ENCODE results near the gene A4GNT. TPM values are rescaled to one million over a fixed set of nuclear protein-coding genes. Genes with fewer than 3 reads are reported as not detected.
"Not testable (repeated sequence)": the region's sequence is repeated elsewhere in the genome, so short reads cannot be mapped to it uniquely, and the experiment has no call there.

A4GNT gene
- polyA plus RNA-seq, 4 donors = 0.12 to 3.5 (median 1.1) TPM

DNA sequence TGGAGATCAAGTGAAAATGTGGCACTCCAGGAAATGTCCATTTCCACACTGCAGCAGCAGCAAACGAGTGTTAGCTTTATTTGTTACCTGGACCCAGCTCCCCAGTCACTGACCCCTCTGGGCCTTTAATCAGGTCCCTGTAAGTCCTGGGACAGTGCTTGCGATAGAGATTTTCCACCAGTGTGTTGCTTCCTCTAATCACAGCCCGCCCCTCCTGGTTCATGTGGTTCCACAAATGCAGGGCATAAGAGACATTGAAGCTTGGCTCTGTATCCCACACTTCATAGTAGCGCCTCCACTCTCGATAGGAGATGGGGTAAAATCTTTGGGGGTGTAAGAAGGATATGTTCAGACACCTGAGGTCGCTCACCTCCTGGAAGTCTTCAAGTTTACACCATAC lies 8.0 kb downstream of the A4GNT start:
- no peak for DNase-seq (ENCODE audit: low read depth in 4 of 4, low spot score in 3 of 4)

DNA sequence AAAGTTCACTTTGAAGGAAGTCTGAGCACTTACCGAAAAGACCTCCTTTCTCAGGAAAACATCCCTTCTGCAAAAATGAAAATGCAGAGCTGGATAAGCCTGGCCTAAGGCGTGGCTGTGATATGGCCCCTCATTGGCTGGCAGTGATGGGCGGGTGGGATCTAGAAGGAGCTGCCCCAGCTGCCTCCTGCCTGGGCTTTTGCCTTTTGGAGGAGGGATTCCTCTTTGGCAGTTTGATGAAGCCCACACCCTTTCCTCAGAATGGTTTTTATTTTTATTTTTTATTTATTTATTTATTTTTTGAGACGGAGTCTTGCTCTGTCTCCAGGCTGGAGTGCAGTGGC lies 12.8 kb downstream of the A4GNT start:
- no peak for DNase-seq (ENCODE audit: low read depth in 4 of 4, low spot score in 3 of 4)

DNA sequence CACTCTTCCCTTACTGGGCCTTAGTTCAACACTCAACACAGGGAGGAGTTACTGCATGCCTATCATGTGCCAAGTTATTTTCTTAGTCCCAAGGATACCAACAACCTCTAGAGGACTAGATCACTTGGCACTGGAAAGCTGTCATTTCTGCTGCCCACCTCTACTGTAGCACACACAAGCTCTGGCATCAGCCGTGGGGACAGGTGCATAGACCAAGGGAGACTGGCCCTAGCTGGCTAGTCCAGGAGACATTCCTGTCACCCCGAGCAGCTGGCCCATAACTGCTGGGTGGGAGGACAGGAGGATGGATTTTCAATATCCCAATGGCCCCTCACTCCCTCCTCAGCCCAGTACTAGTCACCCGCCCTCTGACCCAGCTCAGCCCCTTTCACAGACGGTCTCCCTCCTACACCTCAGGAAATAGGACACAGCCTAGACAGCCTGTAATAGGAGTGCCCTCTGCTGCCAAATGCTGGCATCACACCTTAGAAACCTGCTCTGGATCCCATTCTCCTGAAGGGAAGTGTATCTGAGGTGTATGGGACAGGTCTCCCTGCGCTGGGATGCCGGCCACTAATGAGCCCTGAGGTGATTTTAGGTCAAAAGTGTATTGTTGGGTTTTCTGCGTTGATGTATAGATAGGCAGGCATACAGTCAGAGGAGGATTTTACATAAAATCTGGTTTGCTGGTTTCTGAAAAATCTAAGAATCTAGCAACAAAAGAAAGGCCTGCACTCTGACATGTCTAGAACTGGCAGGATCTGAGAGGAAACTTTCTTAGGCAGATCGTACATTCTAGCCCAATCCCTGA lies 13.4 kb downstream of the A4GNT start:
- peak in 3 of 4 donors; percentile 33 to 59 (median 48) for DNase-seq (ENCODE audit: low read depth in 4 of 4, low spot score in 3 of 4)

DNA sequence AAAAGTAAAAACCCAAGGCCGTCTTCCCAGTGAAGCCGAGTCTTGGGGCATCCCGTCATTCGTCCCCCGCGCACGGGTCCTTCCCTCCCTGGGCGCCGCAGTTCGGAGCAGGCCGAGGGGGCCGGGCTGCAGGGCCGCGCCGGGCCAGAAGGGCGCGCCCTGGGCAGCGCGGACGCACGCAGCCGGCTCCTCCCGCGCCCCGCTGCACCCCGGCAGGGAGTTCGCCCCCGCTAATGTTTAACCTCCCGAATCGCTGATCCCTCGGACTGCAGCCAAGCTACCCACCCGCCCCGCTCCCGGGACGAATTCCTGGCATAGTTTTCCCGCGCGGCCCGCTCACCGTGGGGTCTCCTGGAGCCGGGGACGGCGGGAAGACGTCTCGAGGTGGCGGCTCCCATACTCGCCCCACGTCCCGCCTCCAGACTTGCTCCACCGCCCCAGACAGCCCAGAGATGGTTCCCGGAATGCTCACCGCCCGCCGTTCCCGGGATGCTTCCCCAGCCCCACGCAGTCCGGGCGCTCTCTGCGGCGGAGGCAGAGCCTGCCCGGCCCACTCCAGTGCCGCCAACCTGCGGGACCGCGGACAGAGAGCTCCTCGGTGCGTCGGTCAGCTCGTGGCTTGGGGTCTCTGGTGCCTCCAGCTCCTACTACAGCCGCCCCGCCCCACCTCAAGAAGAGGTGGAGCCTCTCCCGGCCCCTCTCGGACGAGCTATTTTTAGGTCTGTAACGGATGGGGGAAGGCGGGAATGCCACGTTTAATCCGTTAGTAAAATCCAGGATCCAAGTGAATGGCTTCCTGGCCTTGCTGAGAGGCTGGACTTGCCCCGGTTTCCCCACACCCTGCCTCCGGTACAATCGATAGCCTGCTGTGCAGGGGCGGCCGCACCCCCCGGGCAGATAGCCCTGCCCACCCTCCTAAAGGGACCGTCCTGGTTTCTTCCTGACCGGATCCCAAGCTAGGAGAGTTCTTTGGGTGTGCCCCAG lies 16.9 kb downstream of the A4GNT start, which contains the start of gene DZIP1L:
Gene DZIP1L, minus strand, starts transcription at position 621 of the 984 bp plus-strand sequence. CDS start 11,637 bp downstream, outside the sequence.
- DNase-seq (ENCODE audit: low read depth in 4 of 4, low spot score in 3 of 4) = peak in 3 of 4 donors; percentile 43 to 63 (median 61)

DNA sequence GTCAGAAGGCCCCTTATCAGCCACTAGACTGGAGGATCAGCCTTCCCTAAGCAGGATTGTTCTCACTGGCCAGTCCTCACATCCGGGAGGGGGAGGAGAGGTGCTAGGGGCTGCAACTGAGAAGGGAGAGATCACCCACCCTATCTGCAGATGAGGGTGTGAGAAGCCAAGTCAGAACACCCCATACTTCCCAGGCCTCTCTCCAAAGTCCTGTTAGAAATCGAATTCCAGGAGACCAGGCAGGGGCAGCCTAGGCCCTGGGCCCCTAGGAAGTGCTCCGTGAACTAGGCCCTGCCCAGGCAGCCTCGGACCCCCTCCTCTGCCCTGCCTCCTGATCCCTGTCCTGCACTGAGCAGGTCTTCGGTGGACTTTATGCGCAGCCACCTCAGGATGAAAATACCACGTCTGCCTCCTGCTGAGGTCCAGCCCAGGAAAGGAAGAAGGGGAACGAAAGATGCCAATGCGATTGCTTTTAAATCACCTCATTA lies 17.7 kb downstream of the A4GNT start:
- DNase-seq (ENCODE audit: low read depth in 4 of 4, low spot score in 3 of 4) = no peak

DNA sequence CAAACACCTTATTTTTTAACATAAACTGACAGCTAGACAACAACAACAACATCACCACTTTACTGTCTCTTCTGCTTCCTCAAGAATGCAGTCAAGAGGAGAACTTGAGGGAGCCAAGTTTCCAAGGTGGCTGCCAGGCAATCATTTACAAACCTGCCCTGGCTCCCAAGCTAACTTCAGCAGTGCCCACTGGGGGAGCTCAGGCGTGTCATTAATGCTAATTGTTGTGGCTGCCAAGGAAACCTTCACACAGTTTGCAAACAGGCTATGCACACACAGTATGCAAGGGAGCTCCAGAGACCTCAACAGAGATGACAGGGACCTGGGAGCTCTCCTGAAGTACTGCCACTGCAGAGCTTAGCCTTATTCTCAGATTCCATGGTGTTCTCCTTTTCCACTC lies 18.9 kb downstream of the A4GNT start:
- DNase-seq (ENCODE audit: low read depth in 4 of 4, low spot score in 3 of 4) = peak in 3 of 4 donors; percentile 38 to 74 (median 71)

DNA sequence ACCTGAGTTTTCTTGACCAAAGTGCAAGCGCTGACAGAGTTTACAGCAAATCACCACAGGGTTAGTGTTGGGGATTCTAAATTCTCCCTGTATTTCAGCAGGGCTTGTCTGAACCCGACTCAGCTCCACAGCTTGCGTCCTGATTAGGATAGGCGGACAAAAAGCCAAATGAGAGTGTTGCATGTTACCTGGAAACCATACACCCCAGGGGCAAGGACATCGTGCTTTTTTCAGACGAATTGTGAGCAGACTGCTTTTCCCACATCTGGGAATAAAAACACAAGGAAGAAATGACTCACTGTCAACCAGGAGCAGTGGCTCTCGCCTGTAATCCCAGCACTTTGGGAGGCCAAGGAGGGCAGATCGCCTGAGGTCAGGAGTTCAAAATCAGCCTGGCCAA lies 19.8 kb downstream of the A4GNT start:
- DNase-seq (ENCODE audit: low read depth in 4 of 4, low spot score in 3 of 4) = no peak

DNA sequence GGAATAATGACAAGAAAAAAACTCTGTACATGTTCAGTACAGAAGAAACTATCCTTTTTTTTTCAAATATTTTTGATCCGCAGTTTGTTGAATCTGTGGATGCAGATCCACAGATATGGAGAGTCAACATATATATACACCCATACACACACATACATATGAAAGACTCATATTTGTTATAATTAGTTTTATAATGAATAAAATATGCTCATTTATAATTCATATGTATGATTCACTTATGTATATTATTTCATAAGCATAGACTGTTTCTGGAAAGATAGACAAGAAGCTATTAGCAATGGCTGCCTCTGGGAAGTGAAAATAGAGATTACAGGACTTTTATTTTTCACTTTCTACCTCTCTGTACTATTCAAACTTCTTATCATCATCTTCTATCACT lies 26.6 kb downstream of the A4GNT start:
- no peak for DNase-seq (ENCODE audit: low read depth in 4 of 4, low spot score in 3 of 4)

DNA sequence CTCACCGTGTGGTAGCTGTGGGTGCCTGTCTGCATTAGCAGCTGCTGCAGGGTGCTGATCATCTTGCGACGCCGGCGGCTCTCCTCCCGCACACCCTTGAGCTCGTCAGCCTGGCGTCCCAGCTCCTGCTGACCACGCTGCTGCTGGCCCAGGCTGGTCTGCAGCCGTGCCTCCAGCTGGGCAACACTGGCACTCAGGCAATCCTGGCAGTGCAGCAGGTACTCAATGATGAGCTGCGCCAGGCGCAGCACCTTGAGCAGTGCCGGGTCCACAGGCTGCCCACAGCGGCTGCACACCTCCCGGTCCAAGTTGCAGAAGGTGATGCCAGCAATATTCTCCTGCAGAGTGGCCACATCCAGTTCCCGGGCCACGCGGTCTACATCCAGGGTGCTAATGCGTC lies 28.7 kb downstream of the A4GNT start:
- DNase-seq (ENCODE audit: low read depth in 4 of 4, low spot score in 3 of 4) = no peak

DNA sequence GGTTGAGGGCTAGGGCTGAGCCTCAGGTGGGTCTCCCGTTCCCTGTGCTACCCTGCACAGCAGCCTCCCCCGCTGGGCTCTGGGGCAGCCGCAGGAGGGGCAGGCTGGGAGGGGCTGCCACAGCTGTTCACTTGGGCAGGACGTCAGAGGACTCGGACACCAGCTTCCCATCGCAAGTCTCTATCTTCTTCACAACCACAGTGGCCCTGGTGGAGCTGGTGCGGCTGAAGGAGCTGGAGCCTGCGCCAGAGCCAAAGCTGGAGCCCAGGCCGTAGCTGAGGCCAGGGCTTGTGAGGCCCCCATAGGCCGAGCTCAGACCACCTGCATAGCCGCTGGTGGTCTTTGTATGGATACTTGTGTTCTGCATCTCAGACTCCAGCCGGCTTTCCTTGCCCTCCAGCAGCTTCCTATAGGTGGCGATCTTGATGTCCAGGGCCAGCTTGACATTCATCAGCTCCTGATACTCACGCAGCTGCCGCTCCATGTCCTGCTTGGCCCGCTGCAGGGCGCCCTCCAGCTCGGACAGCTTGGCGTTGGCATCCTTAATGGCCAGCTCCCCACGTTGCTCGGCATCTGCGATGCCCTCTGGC lies 30.7 kb downstream of the A4GNT start:
- DNase-seq (ENCODE audit: low read depth in 4 of 4, low spot score in 3 of 4) = not testable (repeated sequence)

DNA sequence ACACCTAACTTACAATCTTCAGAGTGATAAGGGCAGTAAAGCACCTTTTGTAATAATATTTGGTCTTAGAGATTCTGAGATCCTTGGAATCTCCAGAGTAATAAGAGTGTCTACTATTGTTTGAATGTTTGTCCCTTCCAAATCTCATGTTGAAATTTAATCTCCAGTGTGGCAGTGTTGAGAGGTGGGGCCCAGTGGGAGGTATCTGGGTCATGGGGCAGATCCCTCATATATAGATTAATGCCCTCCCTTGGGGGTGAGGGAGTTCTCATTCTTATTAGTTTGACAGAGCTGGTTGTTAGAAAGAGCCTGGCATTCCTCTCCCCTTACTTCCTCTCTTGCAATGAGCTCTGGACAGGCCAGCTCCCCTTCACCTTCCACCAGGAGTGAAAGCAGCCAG lies 32.8 kb downstream of the A4GNT start:
- DNase-seq (ENCODE audit: low read depth in 4 of 4, low spot score in 3 of 4) = no peak

DNA sequence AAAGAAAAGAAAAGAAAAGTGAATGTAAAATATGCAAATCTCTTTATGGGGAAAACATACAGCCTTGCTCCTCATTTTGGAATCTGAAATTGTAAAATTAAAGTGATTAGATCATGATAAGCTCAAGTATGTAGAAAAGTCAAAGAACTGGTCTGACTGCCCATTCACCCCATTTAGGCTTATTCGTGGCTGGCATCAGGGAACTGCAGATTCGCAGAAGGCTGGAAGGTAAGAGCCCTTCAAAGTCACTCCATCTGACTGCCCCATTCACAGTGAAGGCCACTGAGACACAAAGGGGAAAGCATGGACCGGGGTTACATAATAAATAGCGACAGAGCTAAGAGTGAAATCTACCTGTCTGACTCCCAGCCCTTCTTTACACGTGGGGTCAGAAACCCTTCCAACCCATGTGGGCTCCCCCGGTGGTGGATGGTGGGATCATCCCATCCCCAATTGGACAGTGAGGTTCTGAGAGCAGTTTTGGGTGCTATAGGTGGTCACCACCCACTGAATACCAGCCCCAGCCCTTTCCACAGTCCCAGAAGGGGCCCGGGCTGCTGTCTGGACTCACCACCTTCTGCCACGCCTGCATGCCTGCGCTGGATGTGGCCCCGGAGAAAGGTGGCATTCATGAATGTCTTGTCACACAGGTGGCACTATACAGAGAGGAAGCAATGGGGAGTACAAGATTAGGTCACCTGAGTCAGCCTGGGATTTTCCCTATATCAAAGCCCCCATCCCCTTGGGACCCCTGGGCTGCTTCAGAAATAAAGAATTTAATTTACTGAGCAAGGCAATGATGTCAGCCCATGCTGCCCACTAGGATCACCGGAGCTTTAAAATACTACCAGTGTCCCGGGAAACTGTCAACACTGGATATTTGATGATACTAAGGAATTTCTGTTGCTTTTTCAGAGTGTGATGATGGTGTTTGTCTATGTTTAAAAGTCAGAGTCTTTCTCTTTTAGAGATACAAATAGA lies 34.7 kb downstream of the A4GNT start:
- DNase-seq (ENCODE audit: low read depth in 4 of 4, low spot score in 3 of 4) = no peak

DNA sequence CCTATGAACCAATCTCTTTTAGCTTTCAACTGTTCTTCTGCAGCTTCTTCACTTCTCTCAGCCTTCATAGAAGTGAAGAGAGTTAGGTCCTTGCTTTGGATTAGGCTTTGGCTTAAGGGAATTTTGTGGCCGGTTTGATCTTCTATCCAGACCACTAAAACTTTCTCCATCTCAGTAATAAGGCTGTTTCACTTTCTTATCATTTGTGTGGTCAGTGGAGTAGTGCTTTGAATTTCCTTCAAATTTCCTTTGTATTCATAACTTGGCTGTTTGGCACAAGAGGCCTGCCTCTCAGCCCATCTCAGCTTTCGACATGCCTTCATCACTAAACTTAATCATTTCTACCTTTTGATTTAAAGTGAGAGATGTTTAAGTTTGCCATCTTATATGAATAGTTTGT lies 38.5 kb downstream of the A4GNT start:
- no peak for DNase-seq (ENCODE audit: low read depth in 4 of 4, low spot score in 3 of 4)

DNA sequence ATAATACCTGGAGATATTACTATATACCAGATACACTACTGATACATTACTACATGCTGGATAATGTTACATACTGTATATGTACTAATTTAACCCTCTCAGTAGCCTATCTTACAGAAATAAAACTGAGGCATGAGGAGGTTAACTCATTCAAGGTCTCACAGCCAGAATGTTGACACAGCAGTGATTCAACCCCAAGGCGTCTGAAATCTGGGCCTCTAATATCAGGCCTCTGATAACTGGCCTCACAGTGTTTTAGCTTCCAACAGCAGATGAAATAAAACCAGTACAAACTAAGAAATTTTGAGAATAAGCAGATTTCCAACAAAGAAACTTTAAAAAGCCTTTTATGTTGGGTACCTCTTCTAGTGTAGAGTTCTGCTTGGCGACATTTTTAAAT lies 40.2 kb downstream of the A4GNT start:
- no peak for DNase-seq (ENCODE audit: low read depth in 4 of 4, low spot score in 3 of 4)

DNA sequence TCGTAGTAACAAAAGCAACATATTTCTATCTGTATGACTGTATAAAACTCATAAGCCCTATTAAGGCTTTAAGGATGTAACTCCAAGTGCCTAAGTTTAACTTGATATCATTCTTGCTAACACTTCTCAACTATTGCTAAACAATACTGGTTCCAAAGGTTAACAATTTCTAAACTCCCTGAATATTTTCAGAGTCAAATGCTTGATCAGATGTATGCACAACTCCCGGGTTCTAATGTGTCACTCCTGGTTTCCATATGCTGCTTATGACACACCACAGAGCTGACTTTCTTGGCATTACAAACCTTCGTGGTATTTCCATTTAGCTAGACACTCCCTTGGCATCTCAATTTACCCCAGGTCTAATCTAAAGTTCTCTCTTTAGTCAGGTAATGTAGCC lies 43.1 kb downstream of the A4GNT start:
- DNase-seq (ENCODE audit: low read depth in 4 of 4, low spot score in 3 of 4) = no peak

DNA sequence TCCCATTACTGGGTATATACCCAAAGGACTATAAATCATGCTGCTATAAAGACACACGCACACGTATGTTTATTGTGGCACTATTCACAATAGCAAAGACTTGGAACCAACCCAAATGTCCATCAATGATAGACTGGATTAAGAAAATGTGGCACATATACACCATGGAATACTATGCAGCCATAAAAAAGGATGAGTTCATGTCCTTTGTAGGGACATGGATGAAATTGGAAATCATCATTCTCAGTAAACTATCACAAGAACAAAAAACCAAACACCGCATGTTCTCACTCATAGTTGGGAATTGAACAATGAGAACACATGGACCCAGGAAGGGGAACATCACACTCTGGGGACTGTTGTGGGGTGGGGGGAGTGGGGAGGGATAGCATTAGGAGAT lies 46.4 kb downstream of the A4GNT start:
- not testable (repeated sequence) for DNase-seq (ENCODE audit: low read depth in 4 of 4, low spot score in 3 of 4)

DNA sequence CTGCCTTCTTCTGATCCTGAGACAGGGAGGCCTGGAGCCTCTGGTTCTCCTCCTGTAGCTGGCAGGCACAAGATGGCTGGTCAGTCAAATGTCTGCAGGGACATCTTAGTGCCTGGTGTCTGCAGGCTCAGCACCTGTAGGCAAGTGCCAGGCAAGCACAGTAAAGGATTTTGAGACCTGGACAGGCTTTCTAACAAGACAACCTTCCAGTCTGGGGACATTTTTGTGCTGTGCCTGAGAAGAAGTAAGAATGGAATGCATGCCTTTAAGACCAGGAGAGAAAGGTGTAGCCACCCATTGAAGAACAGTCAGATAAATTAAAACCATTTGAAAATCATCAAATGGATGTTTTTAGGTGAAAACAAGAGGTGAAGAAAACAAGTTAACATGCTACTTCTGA lies 48.0 kb downstream of the A4GNT start:
- no peak for DNase-seq (ENCODE audit: low read depth in 4 of 4, low spot score in 3 of 4)

DNA sequence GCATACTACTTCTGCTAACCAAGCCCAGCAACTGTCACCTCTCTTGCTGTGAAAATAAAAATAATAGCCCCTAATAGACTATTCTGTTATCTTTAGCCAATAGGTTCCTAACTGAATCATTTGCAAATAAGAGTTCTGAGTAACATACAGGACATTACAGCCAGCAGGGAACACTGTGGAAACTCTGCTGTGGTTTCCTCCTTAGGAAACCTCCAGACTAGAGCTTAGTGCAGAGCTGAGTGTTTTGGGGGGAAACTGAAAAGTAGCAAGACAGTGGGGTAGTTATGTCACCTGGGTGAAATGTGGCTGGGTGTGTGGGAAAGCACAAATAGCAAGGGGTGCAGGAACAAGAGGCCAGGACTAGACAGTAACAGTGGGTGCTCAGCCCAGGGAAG lies 49.2 kb downstream of the A4GNT start:
- no peak for DNase-seq (ENCODE audit: low read depth in 4 of 4, low spot score in 3 of 4)

DNA sequence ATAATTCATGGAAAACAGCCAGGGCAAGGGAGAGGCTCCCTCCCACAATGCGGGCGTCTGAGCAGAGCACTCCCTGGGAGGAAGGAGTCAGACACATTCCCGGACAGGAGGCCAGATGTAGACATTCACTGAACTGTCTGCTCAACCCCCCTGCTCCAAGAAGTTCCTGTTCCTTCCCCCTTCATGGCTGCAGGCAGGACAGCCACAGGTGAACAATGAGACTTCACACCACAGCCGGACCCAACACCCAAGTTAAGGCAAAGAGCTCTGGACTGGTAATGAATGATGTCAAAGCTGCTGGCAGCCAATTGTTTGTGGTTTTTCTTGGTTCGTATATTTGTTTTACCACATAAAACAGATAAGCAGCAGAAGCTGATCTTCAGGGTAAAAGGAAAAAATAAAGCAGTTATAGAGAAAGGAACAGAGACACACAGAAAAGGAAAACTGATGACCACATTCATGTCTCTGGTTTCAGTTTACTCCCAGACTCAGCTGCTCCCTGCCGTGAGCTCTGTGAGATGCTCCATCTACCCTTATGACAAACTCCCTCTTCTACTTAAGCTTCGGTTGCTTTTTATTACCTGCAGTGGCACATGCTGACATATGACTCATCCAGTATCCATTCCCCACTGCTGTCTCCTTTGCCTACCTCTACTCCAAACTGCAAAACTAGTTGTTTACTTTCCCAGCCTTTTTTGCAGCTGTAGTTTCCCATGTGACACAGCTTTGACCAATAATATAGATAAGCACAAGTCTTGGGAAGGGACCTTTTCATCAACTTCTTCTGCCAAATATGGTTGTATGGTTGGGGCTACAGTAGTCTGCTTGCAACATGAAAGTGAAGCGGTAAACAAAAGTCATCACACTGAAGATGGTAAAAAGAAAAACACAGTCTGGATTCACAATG lies 49.9 kb downstream of the A4GNT start:
- peak in 1 of 4 donors; percentile 14 for DNase-seq (ENCODE audit: low read depth in 4 of 4, low spot score in 3 of 4)

Measured in left renal pelvis (tissue), 4 donors.